ENCODE measurements around the gene BUD23. TPM values are rescaled to one million over a fixed set of nuclear protein-coding genes. Genes with fewer than 3 reads are reported as not detected.
"Not testable (repeated sequence)": the region's sequence is repeated elsewhere in the genome, so short reads cannot be mapped to it uniquely, and the experiment has no call there.

BUD23 gene
- total RNA-seq, 1 donor from 2014 or later = 30.1 TPM

- no peak for DNase-seq
Observed at GRCh38 chr7:73719806-73720169, 36.4 kb downstream of the BUD23 start.

GRCh38 chr7:73720443-73720842 lies 37.0 kb downstream of the BUD23 start:
- not testable (repeated sequence) for DNase-seq

GRCh38 chr7:73721377-73721817 lies 38.0 kb downstream of the BUD23 start:
- peak; percentile 97 for DNase-seq

GRCh38 chr7:73722182-73722581 lies 38.8 kb downstream of the BUD23 start:
- not testable (repeated sequence) for DNase-seq

- DNase-seq = no peak
Observed at GRCh38 chr7:73722785-73723184, 39.4 kb downstream of the BUD23 start.

- DNase-seq = no peak
Observed at GRCh38 chr7:73723813-73724212, 40.4 kb downstream of the BUD23 start.

- no peak for DNase-seq
Observed at GRCh38 chr7:73726083-73726466, 42.7 kb downstream of the BUD23 start.

- no peak for DNase-seq
Observed at GRCh38 chr7:73727952-73728351, 44.6 kb downstream of the BUD23 start.

GRCh38 chr7:73728551-73728950 lies 45.2 kb downstream of the BUD23 start:
- no peak for DNase-seq

- DNase-seq = no peak
Observed at GRCh38 chr7:73730485-73730884, 47.1 kb downstream of the BUD23 start.

- DNase-seq = no peak
Observed at GRCh38 chr7:73732397-73732796, 49.0 kb downstream of the BUD23 start.

- peak; percentile 80 for DNase-seq
Observed at GRCh38 chr7:73734619-73735527, 51.5 kb downstream of the BUD23 start.

- no peak for DNase-seq
Observed at GRCh38 chr7:73735528-73735905, 52.1 kb downstream of the BUD23 start.

GRCh38 chr7:73736885-73737284 lies 53.5 kb downstream of the BUD23 start:
- DNase-seq = no peak

GRCh38 chr7:73737491-73738219 lies 54.3 kb downstream of the BUD23 start:
- DNase-seq = no peak

GRCh38 chr7:73738220-73738611 lies 54.8 kb downstream of the BUD23 start:
- DNase-seq = peak; percentile 73

- peak; percentile 98 for DNase-seq
Observed at GRCh38 chr7:73738612-73739386, 55.4 kb downstream of the BUD23 start, which contains the start of gene ABHD11. TSS of gene ABHD11 (minus strand) at chr7:73738802. CDS start at chr7:73738770, 32 bp downstream.

- no peak for DNase-seq
Observed at GRCh38 chr7:73739387-73739767, 56.0 kb downstream of the BUD23 start.

GRCh38 chr7:73740212-73740611 lies 56.8 kb downstream of the BUD23 start:
- DNase-seq = no peak

- peak; percentile 8 for DNase-seq
Observed at GRCh38 chr7:73740771-73741170, 57.4 kb downstream of the BUD23 start.

- DNase-seq = peak; percentile 15
Observed at GRCh38 chr7:73741600-73741999, 58.2 kb downstream of the BUD23 start.

GRCh38 chr7:73742338-73742752 lies 58.9 kb downstream of the BUD23 start:
- peak; percentile 32 for DNase-seq

Measured in tongue (tissue), 2 donors.